ENCODE data around the gene MMADHC.

The MMADHC gene

DNA sequence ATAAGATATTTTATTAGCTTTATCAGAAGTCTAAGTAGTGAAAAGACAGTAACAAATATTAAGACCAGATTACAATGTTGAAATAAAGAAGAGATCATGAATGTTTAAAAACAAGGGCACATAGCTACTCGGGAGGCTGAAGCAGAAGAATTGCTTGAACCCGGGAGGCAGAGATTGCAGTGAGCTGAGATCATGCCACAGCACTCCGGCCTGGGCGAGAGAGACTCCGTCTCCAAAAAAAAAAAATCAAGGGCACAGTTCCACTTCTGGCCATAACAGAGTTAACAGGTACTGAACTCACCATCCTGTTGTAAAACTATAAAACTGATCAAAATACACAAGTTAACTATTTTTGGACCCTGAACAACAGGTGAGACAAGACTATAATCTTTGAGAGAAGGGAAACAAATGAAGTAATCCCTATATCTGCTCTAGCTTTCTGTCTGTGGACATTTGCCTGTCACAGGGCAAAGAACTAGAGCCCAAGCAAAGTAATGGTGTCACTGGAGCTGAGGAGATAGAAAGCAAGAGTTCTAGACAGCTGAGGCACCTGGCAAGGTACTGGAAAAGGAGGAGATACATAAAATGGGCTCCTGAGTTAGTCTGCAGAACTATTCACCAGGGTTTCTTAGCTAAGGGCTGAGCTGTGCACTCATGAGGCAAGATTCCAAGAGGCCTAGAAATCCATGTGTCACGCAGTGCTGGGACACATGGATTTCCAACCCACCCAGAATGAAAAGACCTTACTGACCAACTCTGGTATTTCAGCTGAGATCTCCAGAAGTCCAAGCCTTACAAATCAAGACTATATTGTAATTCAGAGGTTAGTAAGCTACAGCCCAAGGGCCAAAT lies 15.2 kb downstream of the MMADHC start:
- TF ChIP-seq POLR2AphosphoS5 (IDR thresholded peaks at IDR 0.05; ENCODE audit: low read depth, low read length) (no peak), SIN3A (IDR thresholded peaks at IDR 0.05; ENCODE audit: borderline replicate concordance, insufficient read depth, low read length) (no peak), TAF1 (IDR thresholded peaks at IDR 0.05; ENCODE audit: borderline replicate concordance, insufficient read depth, low read length) (no peak), FOXP2 (optimal IDR thresholded peaks at IDR 0.05; ENCODE audit: borderline replicate concordance, extremely low read depth, extremely low read length, insufficient read depth) (no peak)
- TF ChIP-seq, protein P1, sequence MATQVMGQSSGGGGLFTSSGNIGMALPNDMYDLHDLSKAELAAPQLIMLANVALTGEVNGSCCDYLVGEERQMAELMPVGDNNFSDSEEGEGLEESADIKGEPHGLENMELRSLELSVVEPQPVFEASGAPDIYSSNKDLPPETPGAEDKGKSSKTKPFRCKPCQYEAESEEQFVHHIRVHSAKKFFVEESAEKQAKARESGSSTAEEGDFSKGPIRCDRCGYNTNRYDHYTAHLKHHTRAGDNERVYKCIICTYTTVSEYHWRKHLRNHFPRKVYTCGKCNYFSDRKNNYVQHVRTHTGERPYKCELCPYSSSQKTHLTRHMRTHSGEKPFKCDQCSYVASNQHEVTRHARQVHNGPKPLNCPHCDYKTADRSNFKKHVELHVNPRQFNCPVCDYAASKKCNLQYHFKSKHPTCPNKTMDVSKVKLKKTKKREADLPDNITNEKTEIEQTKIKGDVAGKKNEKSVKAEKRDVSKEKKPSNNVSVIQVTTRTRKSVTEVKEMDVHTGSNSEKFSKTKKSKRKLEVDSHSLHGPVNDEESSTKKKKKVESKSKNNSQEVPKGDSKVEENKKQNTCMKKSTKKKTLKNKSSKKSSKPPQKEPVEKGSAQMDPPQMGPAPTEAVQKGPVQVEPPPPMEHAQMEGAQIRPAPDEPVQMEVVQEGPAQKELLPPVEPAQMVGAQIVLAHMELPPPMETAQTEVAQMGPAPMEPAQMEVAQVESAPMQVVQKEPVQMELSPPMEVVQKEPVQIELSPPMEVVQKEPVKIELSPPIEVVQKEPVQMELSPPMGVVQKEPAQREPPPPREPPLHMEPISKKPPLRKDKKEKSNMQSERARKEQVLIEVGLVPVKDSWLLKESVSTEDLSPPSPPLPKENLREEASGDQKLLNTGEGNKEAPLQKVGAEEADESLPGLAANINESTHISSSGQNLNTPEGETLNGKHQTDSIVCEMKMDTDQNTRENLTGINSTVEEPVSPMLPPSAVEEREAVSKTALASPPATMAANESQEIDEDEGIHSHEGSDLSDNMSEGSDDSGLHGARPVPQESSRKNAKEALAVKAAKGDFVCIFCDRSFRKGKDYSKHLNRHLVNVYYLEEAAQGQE (IDR thresholded peaks at IDR 0.05; ENCODE audit: insufficient read depth in 1 of 2, low read depth in 2 of 2, low read length in 2 of 2): no peak

DNA sequence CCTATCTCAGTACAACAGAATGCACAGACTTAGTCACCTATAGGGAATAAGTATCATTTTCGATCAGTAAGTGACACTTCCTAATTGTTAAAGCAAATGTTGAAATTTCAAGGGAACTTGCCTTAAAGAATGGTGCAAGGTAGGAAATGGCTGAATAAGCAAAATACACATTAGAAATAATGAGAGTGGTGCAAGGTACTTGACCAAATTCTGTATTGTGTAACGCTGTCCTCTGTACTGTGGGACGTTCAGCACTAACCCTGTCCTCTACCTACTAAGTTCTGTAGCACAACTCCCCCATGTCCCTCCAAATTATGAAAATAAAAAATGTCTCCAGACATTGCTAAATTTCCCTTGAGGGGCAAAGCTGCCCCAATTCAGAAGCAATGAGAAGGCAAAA lies 19.4 kb downstream of the MMADHC start:
- no peak for TF ChIP-seq SIN3A (IDR thresholded peaks at IDR 0.05; ENCODE audit: borderline replicate concordance, insufficient read depth, low read length)
- no peak for TF ChIP-seq FOXP2 (optimal IDR thresholded peaks at IDR 0.05; ENCODE audit: borderline replicate concordance, extremely low read depth, extremely low read length, insufficient read depth)

DNA sequence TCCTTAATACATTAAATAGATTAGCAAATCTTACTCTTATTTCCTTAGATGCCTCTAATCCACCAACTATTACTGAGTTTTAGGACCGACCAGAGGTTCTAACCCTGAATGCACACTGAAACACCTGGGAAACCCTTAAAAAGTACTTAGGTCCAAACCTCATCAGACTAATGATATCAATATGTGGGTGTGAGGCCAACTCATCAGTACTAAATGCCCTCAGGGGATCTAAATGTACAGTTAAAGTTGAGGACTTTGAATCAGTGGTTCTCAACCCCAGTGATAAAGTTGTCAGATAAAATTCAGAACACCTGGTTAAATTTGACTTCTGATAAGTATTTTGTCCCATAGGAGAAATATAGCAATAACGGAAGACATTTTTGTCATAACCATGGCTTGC lies 20.9 kb downstream of the MMADHC start:
- TF ChIP-seq SIN3A (IDR thresholded peaks at IDR 0.05; ENCODE audit: borderline replicate concordance, insufficient read depth, low read length): no peak
- no peak for TF ChIP-seq POLR2AphosphoS5 (IDR thresholded peaks at IDR 0.05; ENCODE audit: low read depth, low read length)
- no peak for TF ChIP-seq TAF1 (IDR thresholded peaks at IDR 0.05; ENCODE audit: borderline replicate concordance, insufficient read depth, low read length)
- TF ChIP-seq, protein P1 (IDR thresholded peaks at IDR 0.05; ENCODE audit: insufficient read depth in 1 of 2, low read depth in 2 of 2, low read length in 2 of 2): no peak
- no peak for TF ChIP-seq FOXP2 (optimal IDR thresholded peaks at IDR 0.05; ENCODE audit: borderline replicate concordance, extremely low read depth, extremely low read length, insufficient read depth)

DNA sequence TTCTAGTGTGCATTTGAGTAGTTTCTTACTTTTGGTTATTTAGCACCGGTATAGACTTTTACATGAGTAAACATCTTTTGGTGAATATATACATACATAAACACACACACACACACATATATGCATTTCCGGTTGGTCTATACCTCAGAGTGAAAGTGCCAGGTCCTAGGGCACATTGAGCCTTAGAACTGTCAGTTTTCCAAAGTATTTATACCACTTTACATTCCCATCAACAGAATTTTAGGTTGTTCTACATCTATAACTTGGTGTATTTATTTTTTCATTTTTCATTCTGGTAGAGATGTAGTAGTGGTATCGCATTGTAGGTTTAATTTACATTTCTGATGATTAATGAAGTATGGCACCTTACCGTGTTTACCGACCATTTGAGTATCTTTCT lies 22.6 kb downstream of the MMADHC start:
- TF ChIP-seq FOXP2 (optimal IDR thresholded peaks at IDR 0.05; ENCODE audit: borderline replicate concordance, extremely low read depth, extremely low read length, insufficient read depth) (no peak), POLR2AphosphoS5 (IDR thresholded peaks at IDR 0.05; ENCODE audit: low read depth, low read length) (no peak), TAF1 (IDR thresholded peaks at IDR 0.05; ENCODE audit: borderline replicate concordance, insufficient read depth, low read length) (no peak), SIN3A (IDR thresholded peaks at IDR 0.05; ENCODE audit: borderline replicate concordance, insufficient read depth, low read length) (no peak)
- TF ChIP-seq, protein P1 (IDR thresholded peaks at IDR 0.05; ENCODE audit: insufficient read depth in 1 of 2, low read depth in 2 of 2, low read length in 2 of 2): no peak

DNA sequence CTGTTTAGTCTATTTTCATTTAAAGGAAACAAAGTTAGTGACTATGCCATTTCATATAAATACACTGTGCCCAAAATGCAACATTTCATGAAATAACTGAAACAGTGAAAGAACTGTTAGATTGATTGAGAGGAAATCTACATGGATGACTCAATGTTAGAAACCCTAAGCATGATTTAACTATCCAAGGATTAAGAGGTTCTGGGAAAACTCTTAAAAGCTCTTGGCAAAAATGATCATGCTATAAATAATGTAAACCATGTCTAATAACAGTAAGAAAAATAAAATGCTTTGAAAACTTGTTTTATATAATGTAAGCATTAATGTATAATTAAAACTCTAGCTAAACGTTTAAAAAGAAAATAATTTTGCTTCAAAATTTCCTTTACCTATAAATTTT lies 23.5 kb downstream of the MMADHC start:
- no peak for TF ChIP-seq POLR2AphosphoS5 (IDR thresholded peaks at IDR 0.05; ENCODE audit: low read depth, low read length)
- TF ChIP-seq TAF1 (IDR thresholded peaks at IDR 0.05; ENCODE audit: borderline replicate concordance, insufficient read depth, low read length): no peak
- no peak for TF ChIP-seq SIN3A (IDR thresholded peaks at IDR 0.05; ENCODE audit: borderline replicate concordance, insufficient read depth, low read length)

DNA sequence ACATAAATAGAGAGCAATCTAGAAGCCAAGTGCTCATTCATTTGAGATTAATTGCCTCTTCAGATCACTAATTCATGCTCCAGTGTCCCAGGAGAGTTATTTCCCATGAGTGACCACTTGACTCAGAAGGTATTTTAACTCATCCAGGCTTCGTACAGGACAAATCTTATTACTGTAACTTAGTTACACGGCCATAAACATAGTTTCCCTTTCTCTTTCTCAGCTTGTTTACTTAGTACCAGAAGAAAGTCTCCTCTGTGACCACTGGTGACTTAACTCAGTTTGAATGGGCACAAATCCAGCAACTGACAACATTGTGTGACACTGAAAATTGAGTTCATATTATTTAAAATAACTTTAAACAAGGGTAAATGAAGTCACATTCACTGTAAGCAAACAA lies 25.3 kb downstream of the MMADHC start:
- TF ChIP-seq POLR2AphosphoS5 (IDR thresholded peaks at IDR 0.05; ENCODE audit: low read depth, low read length): no peak
- TF ChIP-seq, protein P1 (IDR thresholded peaks at IDR 0.05; ENCODE audit: insufficient read depth in 1 of 2, low read depth in 2 of 2, low read length in 2 of 2): no peak
